ENCODE measurements around the gene DENND10.

Gene DENND10

GRCh38 chr10:119113751-119114732 lies 10.1 kb downstream of the DENND10 start:
- Mint-ChIP-seq H3K36me3 (ENCODE audit: low read depth) (peaks cover 52% of the 10 kb centered on the region), H3K4me1 (no peaks in the 10 kb centered on the region)

GRCh38 chr10:119115926-119116325 lies 12.0 kb downstream of the DENND10 start:
- no peaks in the 10 kb centered on the region for H3K27me3 Mint-ChIP-seq (ENCODE audit: low read depth)
- H3K9me3 Mint-ChIP-seq = no peaks in the 10 kb centered on the region
- peak overlapping the region in 1 of 3 experiments; percentile 66 for H3K27ac Mint-ChIP-seq
- TF ChIP-seq, protein P1, sequence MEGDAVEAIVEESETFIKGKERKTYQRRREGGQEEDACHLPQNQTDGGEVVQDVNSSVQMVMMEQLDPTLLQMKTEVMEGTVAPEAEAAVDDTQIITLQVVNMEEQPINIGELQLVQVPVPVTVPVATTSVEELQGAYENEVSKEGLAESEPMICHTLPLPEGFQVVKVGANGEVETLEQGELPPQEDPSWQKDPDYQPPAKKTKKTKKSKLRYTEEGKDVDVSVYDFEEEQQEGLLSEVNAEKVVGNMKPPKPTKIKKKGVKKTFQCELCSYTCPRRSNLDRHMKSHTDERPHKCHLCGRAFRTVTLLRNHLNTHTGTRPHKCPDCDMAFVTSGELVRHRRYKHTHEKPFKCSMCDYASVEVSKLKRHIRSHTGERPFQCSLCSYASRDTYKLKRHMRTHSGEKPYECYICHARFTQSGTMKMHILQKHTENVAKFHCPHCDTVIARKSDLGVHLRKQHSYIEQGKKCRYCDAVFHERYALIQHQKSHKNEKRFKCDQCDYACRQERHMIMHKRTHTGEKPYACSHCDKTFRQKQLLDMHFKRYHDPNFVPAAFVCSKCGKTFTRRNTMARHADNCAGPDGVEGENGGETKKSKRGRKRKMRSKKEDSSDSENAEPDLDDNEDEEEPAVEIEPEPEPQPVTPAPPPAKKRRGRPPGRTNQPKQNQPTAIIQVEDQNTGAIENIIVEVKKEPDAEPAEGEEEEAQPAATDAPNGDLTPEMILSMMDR (IDR thresholded peaks at IDR 0.05; ENCODE audit: unreplicated experiment in 3 of 3) = no peak
- no peaks in the 10 kb centered on the region for H3K4me1 Mint-ChIP-seq
- H3K36me3 Mint-ChIP-seq (ENCODE audit: low read depth) = peaks cover 51% of the 10 kb centered on the region
- no peak overlapping the region for H3K4me3 Mint-ChIP-seq

More at GRCh38 chr10:119113751-119114732, 10.1 kb downstream of the DENND10 start:
- H3K4me3 Mint-ChIP-seq = no peak overlapping the region
- H3K27ac Mint-ChIP-seq = no peak overlapping the region
- no peaks in the 10 kb centered on the region for H3K27me3 Mint-ChIP-seq (ENCODE audit: low read depth)
- no peaks in the 10 kb centered on the region for H3K9me3 Mint-ChIP-seq
- TF ChIP-seq, protein P1 (IDR thresholded peaks at IDR 0.05; ENCODE audit: unreplicated experiment in 3 of 3) = no peak

DNA sequence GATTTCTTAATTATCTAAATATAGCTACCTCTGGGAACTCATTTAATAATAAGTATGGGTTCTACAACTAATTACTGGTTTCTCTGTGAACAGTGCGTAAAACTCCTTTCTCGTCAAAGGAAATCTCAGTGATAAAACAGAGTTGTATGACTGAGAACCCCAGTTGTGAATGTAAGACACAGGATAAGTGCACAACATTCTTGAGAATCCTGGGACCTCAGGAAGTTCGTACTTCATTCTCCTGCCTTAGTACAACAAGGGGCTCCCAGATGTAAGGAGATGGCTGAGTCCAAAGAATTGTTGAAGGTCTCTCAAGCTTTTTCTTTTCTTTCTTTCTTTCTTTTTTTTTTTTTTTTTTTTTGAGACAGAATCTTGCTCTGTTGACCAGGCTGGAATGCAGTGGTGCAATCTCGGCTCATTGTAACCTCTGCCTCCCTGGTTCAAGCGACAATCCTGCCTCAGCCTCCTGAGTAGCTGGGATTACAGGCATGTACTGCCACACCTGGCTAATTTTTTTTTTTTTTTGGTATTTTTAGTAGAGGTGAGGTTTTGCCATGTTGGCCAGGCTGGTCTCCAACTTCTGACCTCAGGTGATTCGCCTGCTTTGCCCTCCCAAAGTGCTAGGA lies 12.5 kb downstream of the DENND10 start:
- H3K4me3 Mint-ChIP-seq = no peak overlapping the region

GRCh38 chr10:119118231-119118630 lies 14.3 kb downstream of the DENND10 start:
- no peaks in the 10 kb centered on the region for H3K4me1 Mint-ChIP-seq

More for the DNA sequence above, 12.5 kb downstream of the DENND10 start:
- TF ChIP-seq, protein P1 (IDR thresholded peaks at IDR 0.05; ENCODE audit: unreplicated experiment in 3 of 3) = no peak
- H3K27me3 Mint-ChIP-seq (ENCODE audit: low read depth) = no peaks in the 10 kb centered on the region
- H3K27ac Mint-ChIP-seq = no peak overlapping the region
- H3K4me1 Mint-ChIP-seq = no peaks in the 10 kb centered on the region
- no peaks in the 10 kb centered on the region for H3K9me3 Mint-ChIP-seq
- H3K36me3 Mint-ChIP-seq (ENCODE audit: low read depth) = peaks cover 56% of the 10 kb centered on the region

DNA sequence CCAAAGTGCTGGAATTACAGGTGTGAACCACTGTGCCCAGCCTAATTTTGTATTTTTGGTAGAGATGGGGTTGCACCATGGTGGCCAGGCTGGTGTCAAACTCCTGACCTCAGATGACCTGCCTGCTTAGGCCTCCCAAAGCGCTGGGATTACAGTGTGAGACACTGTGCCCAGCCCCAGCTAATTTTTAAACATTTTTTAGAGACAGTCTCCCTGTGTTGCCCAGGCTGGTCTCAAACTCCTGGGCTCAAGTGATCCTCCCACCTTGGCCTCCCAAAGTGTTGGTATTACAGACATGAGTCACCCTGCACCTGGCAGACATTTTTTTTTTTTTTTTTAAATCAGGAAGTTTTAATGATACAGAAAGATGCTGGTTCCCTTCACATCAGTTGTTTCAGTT lies 15.5 kb downstream of the DENND10 start:
- no peaks in the 10 kb centered on the region for H3K27me3 Mint-ChIP-seq (ENCODE audit: low read depth)
- TF ChIP-seq, protein P1 (IDR thresholded peaks at IDR 0.05; ENCODE audit: unreplicated experiment in 3 of 3) = no peak
- H3K27ac Mint-ChIP-seq = no peak overlapping the region
- H3K4me3 Mint-ChIP-seq = no peak overlapping the region
- no peaks in the 10 kb centered on the region for H3K9me3 Mint-ChIP-seq
- peaks cover 56% of the 10 kb centered on the region for H3K36me3 Mint-ChIP-seq (ENCODE audit: low read depth)
- H3K4me1 Mint-ChIP-seq = no peaks in the 10 kb centered on the region

More at GRCh38 chr10:119118231-119118630, 14.3 kb downstream of the DENND10 start:
- no peak overlapping the region for H3K4me3 Mint-ChIP-seq
- H3K27me3 Mint-ChIP-seq (ENCODE audit: low read depth) = no peaks in the 10 kb centered on the region
- H3K9me3 Mint-ChIP-seq = no peaks in the 10 kb centered on the region
- peaks cover 64% of the 10 kb centered on the region for H3K36me3 Mint-ChIP-seq (ENCODE audit: low read depth)
- H3K27ac Mint-ChIP-seq = no peak overlapping the region
- TF ChIP-seq, protein P1 (IDR thresholded peaks at IDR 0.05; ENCODE audit: unreplicated experiment in 3 of 3) = no peak
